Glutamatergic neuron (in vitro differentiated cells): ENCODE data around the gene AK8. TPM values are rescaled to one million over a fixed set of nuclear protein-coding genes. Genes with fewer than 3 reads are reported as not detected.
A peak's percentile ranks its signal among the peaks of the same experiment; 100 is the strongest.

Experiments used
- DNase-seq: peaks from one replicate; pipeline ENCODE4 v3.0.0; 2022
- H3K27ac Mint-ChIP-seq: one replicate; pipeline ENCODE4 v1.8.0; 2020; ENCODE audit warnings: mild to moderate bottlenecking, mixed read lengths, inconsistent platforms; ENCODE audit not compliant: unreplicated experiment
- H3K27me3 Mint-ChIP-seq: one replicate; pipeline ENCODE4 v1.8.0; 2020; ENCODE audit warnings: mild to moderate bottlenecking, moderate library complexity, mixed read lengths, inconsistent platforms; ENCODE audit not compliant: unreplicated experiment
- H3K36me3 Mint-ChIP-seq: one replicate; pipeline ENCODE4 v1.8.0; 2020; ENCODE audit warnings: mild to moderate bottlenecking, mixed read lengths, inconsistent platforms; ENCODE audit not compliant: unreplicated experiment
- H3K4me1 Mint-ChIP-seq: one replicate; pipeline ENCODE4 v1.8.0; 2020; ENCODE audit warnings: mild to moderate bottlenecking, low read depth, mixed read lengths, inconsistent platforms; ENCODE audit not compliant: unreplicated experiment
- H3K4me3 Mint-ChIP-seq: one replicate; pipeline ENCODE4 v1.8.0; 2020; ENCODE audit warnings: mild to moderate bottlenecking, mixed read lengths, inconsistent platforms; ENCODE audit not compliant: unreplicated experiment
- H3K9me3 Mint-ChIP-seq: one replicate; pipeline ENCODE4 v1.8.0; 2020; ENCODE audit warnings: mild to moderate bottlenecking, moderate library complexity, mixed read lengths, inconsistent platforms; ENCODE audit not compliant: unreplicated experiment
- total RNA-seq: library from RNA; stranded (reverse); fragmentation: NEBNext Ultra II Directional; extraction: Animal tissue kit (Norgen Biotek cat#: 25700); gene quantifications from one replicate; pipeline ENCODE4 v1.2.1, GENCODE V29; 2021; ENCODE audit not compliant: unreplicated experiment
- TF ChIP-seq, protein P1 (sequence below): fragments of 200-600 bp; sonication (generic); IDR thresholded peaks from one replicate; pipeline ENCODE4 v1.5.0; 2021; ENCODE audit not compliant: partially characterized antibody, unreplicated experiment

The AK8 gene
- total RNA-seq, 1 donor from 2014 or later, result 0.44 TPM

DNA sequence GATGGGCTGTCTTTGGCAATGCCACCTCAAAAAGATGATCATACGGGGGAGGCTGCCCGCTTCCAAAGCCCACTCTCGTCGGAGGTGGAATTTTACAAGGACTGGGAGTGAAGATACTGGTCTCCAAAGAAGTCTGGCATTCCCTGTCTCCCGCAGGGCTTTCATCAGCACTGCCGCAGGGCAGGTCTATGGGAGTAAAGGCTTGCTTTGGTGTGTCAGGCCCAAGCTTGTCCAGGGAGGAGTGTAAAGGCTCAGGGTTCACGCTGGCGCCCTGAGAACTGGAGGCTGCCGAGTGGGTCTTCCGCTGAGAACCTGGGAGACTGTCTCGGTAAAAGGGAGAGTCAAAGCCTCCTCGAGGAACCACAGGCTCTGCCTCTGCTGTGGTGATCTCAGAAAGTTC is 27.6 kb upstream of the AK8 start:
- no peaks in the 10 kb centered on the region for H3K9me3 Mint-ChIP-seq
- H3K36me3 Mint-ChIP-seq, result no peaks in the 10 kb centered on the region
- TF ChIP-seq, protein P1, sequence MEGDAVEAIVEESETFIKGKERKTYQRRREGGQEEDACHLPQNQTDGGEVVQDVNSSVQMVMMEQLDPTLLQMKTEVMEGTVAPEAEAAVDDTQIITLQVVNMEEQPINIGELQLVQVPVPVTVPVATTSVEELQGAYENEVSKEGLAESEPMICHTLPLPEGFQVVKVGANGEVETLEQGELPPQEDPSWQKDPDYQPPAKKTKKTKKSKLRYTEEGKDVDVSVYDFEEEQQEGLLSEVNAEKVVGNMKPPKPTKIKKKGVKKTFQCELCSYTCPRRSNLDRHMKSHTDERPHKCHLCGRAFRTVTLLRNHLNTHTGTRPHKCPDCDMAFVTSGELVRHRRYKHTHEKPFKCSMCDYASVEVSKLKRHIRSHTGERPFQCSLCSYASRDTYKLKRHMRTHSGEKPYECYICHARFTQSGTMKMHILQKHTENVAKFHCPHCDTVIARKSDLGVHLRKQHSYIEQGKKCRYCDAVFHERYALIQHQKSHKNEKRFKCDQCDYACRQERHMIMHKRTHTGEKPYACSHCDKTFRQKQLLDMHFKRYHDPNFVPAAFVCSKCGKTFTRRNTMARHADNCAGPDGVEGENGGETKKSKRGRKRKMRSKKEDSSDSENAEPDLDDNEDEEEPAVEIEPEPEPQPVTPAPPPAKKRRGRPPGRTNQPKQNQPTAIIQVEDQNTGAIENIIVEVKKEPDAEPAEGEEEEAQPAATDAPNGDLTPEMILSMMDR, result no peak
- no peak overlapping the region for H3K4me3 Mint-ChIP-seq
- no peaks in the 10 kb centered on the region for H3K4me1 Mint-ChIP-seq
- H3K27ac Mint-ChIP-seq, result no peak overlapping the region
- peaks cover 3% of the 10 kb centered on the region for H3K27me3 Mint-ChIP-seq
- no peak for DNase-seq

DNA sequence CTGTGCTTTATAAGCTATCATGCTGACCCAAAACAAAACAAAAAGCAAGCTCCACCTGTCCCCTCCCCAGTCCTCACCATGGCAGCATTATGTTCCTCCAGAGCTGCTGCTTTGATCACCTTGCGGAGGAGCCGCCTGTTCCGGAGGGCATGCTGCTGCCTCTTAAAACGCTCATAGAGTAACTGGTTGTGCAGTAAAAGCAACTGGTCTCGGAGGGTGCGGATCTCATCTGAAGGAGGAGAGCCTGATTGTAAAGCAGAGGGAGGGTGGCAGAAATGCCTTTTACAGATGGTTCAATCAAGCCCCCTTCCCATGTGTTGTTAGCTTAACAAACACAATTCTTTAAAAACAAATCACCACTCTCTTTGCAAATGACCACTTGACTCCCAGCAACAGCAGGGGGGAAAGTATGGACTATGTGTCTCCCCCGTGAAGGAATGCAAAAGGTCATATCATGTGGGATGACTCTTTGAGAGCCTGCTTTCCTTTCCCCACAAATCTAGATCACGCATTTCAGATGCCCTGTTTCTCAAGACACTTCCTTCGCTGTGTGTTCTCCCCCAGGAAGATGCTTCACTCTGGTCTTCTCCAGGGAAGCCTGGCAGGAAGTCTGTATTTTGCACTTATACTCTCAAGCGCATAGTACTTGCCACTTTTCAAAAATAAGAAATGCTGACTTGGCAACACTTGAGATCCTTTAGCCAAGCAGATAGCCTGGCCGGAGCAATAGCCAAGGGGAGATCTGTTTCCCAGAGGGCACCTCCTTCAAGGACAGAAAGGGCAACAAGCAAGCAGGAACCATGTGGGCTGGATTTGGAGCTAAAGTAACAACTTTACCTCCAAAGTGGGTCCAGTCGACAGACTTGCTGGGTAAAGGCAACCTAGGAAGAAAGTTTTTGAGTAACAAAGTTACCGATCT is 25.7 kb upstream of the AK8 start:
- Mint-ChIP-seq H3K27ac (no peak overlapping the region), H3K4me1 (peaks cover 2% of the 10 kb centered on the region), H3K9me3 (no peaks in the 10 kb centered on the region), H3K36me3 (no peaks in the 10 kb centered on the region), H3K4me3 (no peak overlapping the region), H3K27me3 (peaks cover 3% of the 10 kb centered on the region)
- no peak for DNase-seq
- TF ChIP-seq, protein P1, result no peak

DNA sequence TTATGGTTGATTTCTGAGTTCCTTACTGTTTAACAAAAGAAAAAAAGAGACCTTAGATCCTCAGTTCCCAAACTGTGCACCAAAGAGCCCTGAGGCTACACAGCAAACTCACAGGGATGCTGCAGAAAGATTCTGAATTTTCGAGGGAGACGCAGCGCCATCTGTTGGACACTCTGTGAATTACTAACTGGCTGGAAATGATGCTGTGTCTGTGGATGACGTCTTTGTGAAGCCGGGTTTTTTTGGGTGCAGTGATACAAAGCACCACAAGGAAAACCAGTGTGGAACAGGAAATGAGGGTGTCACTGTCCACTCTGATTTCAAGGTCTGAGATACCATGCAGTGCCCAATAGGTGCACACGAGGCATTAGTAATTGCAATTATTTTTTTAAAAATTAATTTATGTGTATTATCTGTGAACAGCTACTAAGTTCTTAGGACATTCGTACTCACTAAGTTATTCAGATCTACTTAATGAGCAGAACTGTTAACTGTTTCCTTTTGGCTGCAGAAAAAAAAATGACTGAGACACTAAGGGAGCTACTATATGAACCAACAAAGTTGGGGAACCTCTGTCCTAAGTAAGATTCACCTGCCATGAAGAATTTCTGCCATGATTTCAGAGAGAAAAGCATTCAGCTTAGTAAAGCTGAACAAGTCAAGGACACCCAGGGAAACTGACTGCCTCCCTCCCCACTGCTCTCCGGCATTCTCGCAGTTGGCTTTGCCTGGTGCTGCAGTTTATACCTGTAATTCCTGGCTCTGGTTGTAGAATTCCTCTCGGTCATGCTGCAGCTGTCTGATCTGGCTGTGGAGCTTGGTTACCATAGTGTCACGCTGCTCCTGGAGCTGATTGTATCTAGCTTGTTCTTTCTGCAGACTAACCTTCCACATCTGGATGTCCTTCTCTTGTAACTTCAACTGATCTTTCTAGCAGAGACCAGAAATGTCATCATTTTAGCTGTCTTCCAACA is 24.1 kb upstream of the AK8 start:
- TF ChIP-seq, protein P1, result peak; percentile 98
- peaks cover 9% of the 10 kb centered on the region for H3K4me1 Mint-ChIP-seq
- H3K36me3 Mint-ChIP-seq, result no peaks in the 10 kb centered on the region
- DNase-seq, result peak; percentile 85
- H3K27ac Mint-ChIP-seq, result no peak overlapping the region
- H3K9me3 Mint-ChIP-seq, result peaks cover 3% of the 10 kb centered on the region
- no peak overlapping the region for H3K4me3 Mint-ChIP-seq
- peaks cover 3% of the 10 kb centered on the region for H3K27me3 Mint-ChIP-seq

DNA sequence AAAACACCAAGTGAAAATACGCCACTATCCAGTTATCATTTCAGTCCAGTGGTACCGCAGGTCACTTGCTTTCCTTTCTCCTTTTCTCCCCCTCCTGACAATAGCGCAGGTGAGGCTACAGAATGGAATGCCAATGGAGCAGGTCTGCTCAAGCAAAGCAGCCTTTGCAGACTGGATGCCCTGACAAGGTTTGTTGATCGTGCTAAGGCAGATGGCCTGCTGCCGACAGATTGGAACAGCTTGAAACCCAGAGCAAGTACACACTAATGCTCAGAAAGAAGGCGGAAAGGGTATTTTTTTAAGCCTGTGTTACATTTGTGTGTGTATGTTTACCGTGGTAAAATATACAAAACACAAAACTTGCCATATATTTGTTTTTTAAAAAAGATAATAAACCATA is 20.0 kb upstream of the AK8 start:
- Mint-ChIP-seq H3K36me3 (no peaks in the 10 kb centered on the region), H3K9me3 (peaks cover 3% of the 10 kb centered on the region), H3K27me3 (no peaks in the 10 kb centered on the region), H3K27ac (peak overlapping the region; percentile 53), H3K4me3 (peak overlapping the region; percentile 63), H3K4me1 (peaks cover 15% of the 10 kb centered on the region)
- TF ChIP-seq, protein P1, result no peak
- peak; percentile 44 for DNase-seq
